Activated CD8-positive, alpha-beta memory T cell treated with anti-CD3 and anti-CD28 coated beads for 36 hours (primary cell): ENCODE data around the gene KBTBD8. TPM values are rescaled to one million over a fixed set of nuclear protein-coding genes. Genes with fewer than 3 reads are reported as not detected.

Experiments used
- CTCF ChIA-PET: fragments of 350-600 bp; sonication (Branson Sonifier 250); formaldehyde crosslinking; loops from one replicate; lab custom pipeline; 2021; ENCODE audit warnings: antibody characterized with exemption; lab: Charles Lee
- POLR2A ChIA-PET: fragments of 350-600 bp; sonication (Branson Sonifier 250); formaldehyde crosslinking; loops from one replicate; lab custom pipeline; 2021; ENCODE audit warnings: antibody characterized with exemption; lab: Charles Lee
- total RNA-seq, 2 experiments: library from RNA; stranded (reverse); gene quantifications; one replicate each; pipeline ENCODE4 v1.2.3, GENCODE V29; 2021

KBTBD8 gene
- total RNA-seq, 2 experiments from 2014 or later: 26.4 to 27.4 TPM

DNA sequence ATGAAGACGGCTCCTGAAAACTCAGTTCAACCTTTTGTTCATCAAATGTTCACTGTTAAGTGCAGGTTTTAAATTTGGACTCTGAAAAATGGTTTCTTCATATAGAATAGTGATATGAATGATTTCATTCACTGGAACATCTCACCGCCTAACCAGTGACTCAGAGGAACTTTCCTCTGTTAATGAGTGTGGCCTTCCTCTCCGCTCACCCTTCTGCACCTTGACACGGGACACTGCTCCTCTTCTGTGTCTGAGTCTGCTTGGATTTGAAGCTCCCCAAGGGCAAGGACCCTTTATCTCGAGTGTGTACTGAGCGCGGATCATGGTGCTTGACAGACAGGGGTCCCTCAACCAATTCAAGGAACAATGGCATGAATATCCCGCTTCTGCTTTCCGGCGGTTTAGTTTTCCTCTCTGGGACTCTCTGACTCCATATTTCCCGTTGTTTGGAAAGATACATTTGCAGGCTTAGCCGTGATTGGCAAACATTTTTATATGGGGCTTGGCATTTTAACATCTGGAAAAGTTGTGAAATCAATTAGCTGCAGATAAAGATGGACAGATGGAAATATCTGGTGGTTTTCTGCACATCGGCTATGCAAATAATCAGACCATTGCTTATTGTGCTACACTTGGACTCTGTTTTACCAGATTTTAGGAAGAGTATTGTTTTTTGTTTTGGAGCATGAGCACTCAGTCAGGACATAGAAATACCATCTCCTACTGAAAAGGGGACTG lies 20.9 kb downstream of the KBTBD8 start:
- CTCF ChIA-PET: no interaction called here
- POLR2A ChIA-PET: no interaction called here

DNA sequence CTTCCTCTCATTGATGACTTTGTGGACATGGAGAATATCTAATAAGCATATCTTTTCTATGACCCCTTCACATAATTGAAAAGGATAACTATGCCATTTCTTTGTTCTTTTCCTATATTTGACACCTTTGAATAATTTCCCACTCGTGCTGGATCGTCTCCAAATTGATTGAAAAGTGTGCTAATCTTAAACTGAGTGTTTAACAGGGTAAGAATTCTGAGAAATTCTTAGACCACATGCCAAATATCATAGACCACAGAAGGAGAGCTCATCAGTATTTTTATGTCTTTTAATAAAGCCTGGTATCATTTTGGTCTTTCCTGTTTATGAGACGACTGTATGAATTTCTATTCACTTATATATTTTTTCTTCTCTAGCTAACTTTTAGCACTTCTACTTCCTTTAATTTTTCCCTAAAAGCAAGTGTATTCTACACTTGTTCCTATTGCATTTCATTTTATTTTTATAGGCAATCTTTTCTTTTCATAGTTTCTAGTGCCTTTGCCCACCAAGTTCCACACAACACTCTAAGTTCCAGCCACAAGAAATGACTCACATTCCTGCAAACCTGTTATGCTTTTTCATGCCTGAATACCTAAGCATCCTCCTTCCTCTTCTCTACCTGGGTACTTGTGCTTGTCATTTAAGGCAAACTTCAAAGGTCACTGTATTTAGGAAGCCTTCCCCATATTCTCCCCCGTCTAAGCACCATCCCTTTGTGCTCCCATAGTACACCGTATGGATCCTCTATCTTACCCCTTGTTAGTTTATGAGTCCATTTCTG lies 30.1 kb downstream of the KBTBD8 start:
- ChIA-PET POLR2A (no interaction called here), CTCF (no interaction called here)

GRCh38 chr3:67030785-67031740 lies 33.0 kb downstream of the KBTBD8 start:
- ChIA-PET CTCF (no interaction called here), POLR2A (no interaction called here)

GRCh38 chr3:67031986-67032385 lies 33.9 kb downstream of the KBTBD8 start:
- CTCF ChIA-PET: no interaction called here
- POLR2A ChIA-PET: no interaction called here

GRCh38 chr3:67033079-67033478 lies 35.0 kb downstream of the KBTBD8 start:
- ChIA-PET POLR2A (no interaction called here), CTCF (no interaction called here)

GRCh38 chr3:67034371-67034770 lies 36.3 kb downstream of the KBTBD8 start:
- POLR2A ChIA-PET: no interaction called here
- CTCF ChIA-PET: interaction anchor here (1.2 kb wide), 1 partner anchor 63 kb away, joined by 3 read pairs; no protein-coding TSS in a partner anchor

GRCh38 chr3:67037615-67038014 lies 39.5 kb downstream of the KBTBD8 start:
- POLR2A ChIA-PET: no interaction called here
- CTCF ChIA-PET: no interaction called here

DNA sequence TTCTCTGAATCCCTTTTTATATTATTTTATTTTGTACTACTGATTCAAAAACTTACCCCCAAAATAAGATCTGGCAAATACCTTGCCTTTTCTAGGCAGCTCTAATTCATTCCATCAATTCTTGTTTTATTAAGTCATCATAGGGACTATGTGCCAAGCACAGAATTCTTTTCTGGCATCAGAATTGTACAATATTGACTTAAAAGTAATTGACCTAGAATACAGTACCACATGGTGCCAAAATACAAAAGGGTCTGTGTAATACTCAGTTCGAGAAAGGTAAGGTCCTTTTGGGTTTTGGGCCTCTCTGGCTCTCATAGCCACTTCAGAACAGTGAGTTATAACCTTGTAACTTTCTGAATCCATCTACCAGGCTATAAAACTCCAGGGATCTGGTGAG lies 46.2 kb downstream of the KBTBD8 start:
- ChIA-PET CTCF (no interaction called here), POLR2A (no interaction called here)

GRCh38 chr3:67044955-67045354 lies 46.8 kb downstream of the KBTBD8 start:
- ChIA-PET CTCF (no interaction called here), POLR2A (no interaction called here)

DNA sequence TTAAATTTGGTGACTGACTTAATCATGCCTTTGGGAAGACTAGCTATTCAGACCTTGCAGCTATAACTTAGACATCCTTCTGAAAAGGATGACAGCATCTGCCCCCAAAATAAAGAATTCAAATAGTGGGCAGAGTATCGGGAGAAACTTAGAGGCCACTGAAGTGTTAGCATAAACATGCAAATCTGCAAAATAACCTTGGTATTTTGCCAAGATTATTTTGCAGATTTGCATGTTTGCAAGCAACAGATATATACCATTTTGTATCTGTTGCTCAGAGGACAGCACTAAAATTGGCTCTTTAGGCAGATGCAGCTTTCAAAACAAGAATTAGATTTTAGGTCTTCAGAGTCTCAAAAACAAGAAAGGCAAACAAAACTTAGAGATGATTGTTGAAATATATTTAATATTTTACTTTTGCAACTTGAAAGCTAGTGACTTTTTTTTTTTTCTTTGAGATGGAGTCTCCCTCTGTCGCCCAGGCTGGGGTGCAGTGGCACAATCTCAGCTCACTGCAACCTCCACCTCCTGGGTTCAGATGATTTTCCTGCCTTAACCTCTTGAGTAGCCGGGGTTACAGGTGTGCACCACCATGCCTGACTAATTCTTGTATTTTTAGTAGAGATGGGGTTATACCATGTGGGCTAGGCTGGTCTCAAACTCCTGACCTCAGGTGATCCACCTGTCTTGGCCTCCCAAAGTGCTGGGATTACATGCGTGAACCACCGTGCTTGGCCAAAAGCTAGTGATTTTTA lies 47.8 kb downstream of the KBTBD8 start:
- ChIA-PET POLR2A (no interaction called here), CTCF (no interaction called here)

DNA sequence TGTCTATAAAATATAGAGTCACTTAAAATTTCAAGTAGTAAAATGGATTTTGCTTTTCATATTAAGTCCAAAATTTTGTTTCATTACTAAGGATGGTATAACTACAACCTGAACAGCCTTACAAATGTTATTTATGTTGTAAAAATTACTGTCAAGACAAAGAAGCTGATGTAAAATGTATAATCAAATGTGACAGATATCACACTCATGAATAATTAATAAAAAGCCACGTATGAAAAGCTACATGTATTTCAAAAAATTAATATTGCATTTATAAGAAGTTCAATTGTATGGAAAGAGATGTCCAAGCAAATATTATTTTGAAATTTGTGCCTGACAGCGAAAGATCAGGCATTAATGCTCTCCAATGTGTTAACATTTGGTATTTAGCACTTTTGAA lies 48.9 kb downstream of the KBTBD8 start:
- CTCF ChIA-PET: no interaction called here
- POLR2A ChIA-PET: no interaction called here

DNA sequence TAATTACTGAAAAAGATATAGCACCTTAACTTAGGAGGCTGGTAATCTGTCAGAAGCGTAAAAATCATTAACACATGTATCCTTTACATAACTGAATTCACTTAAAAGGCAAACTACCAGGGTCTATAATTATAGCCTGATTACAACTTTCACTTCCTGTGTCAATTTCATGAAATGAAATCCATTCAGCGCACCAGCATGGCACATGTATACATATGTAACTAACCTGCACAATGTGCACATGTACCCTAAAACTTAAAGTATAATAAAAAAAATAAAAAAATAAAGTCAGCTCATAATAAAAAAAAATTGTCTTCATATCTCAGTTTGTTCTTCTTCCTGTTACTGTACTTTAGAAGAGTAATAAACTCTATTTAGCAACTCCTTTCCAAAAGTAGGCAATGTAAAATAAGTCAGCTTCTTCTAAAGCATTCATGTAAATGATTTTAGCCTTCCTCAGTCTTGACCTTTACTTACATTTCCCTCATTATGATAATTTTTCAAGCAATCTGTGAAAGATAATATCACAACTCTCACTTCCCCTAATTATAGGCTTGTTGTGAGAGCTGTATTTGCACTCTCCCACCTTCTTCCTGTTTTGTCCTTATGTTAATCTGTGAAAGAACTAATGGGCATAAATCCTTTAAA lies 50.1 kb downstream of the KBTBD8 start:
- ChIA-PET CTCF (no interaction called here), POLR2A (no interaction called here)

GRCh38 chr3:67048715-67049074 lies 50.6 kb downstream of the KBTBD8 start:
- ChIA-PET POLR2A (no interaction called here), CTCF (interaction anchor here (0.6 kb wide), 1 partner anchor 406 kb away, joined by 5 read pairs; no protein-coding TSS in a partner anchor)

DNA sequence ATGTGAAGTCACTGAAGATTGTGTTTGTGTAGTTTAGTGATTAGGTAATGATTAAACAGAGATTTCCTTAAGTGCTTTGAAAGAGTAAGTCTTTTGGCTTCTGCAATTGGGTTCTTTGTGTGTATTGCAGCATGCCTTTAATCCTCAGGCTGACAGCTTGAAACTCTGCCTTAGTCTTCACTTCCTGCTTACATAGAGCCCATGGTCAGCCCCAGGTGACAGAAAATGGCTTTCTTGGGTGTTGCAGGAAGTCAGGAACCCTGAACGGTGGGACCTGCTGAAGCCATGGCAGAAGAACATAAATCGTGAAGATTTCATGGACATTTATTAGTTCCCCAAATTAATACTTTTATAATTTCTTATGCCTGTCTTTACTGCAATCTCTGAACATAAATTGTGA lies 61.3 kb downstream of the KBTBD8 start:
- ChIA-PET POLR2A (no interaction called here), CTCF (no interaction called here)
